ENCODE measurements around the gene TGFBI.

Gene TGFBI

DNA sequence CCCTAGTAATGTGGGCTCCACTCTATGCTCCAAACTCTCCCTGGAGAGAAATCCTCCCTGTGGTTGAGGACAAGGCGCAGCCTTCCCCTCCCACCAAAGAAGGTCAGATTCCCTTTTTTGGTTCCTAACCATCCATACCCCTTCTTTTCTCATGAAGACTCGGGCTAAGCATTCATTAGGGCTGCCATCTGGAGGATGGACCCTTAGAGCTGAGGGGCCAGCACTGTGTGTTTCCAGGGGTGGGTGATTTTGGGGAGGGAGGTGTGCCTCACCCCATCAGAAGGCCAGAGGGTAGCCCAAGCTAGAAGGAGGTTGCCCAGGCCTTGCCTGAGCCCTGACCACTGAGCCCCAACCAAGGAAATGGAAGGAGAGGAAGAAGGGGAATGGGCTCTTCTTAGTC lies 36.8 kb downstream of the TGFBI start:
- Histone ChIP-seq H2AFZ (ENCODE audit: low read length) (no peak overlapping the region), H2AK5ac (ENCODE audit: low read depth, low read length) (no peak overlapping the region), H3K27ac (replicated peaks; ENCODE audit: low read length) (no peak overlapping the region), H3K14ac (ENCODE audit: low read length) (no peak overlapping the region), H3K9ac (ENCODE audit: low read depth, low read length, poor library complexity) (no peak overlapping the region), H3K4me1 (ENCODE audit: control insufficient read depth in 2 of 2, insufficient read depth in 1 of 2, low read depth in 1 of 2, low read length in 2 of 2) (no peaks in the 10 kb centered on the region), H2BK120ac (ENCODE audit: low read depth, low read length) (no peak overlapping the region), H4K8ac (ENCODE audit: low read depth, low read length) (no peak overlapping the region), H2BK5ac (ENCODE audit: low read length) (no peak overlapping the region), H3K9me3 (replicated peaks in 1 of 2; ENCODE audit: control insufficient read depth in 2 of 2, insufficient read depth in 1 of 2, low read depth in 1 of 2, low read length in 2 of 2) (peaks cover 0 to 4% of the 10 kb centered on the region in 2 donors), H3K4me2 (ENCODE audit: insufficient read depth, low read length, poor library complexity, severe bottlenecking) (no peak overlapping the region), H3K4ac (ENCODE audit: low read length) (no peak overlapping the region), H3K4me3 (ENCODE audit: low read length in 2 of 2) (no peak overlapping the region), H2BK15ac (ENCODE audit: low read length) (no peak overlapping the region), H3K23ac (ENCODE audit: low read depth, low read length, poor library complexity) (no peak overlapping the region), H3K79me1 (ENCODE audit: low read depth, low read length) (no peaks in the 10 kb centered on the region), H2BK12ac (ENCODE audit: low read length) (no peak overlapping the region), H4K91ac (ENCODE audit: low read depth, low read length, poor library complexity) (no peak overlapping the region), H3K18ac (ENCODE audit: low read length) (no peak overlapping the region), H3K36me3 (replicated peaks in 1 of 2; ENCODE audit: control insufficient read depth in 2 of 2, insufficient read depth in 2 of 2, low read length in 2 of 2) (no peaks in the 10 kb centered on the region), H3K27me3 (ENCODE audit: control insufficient read depth in 3 of 3, insufficient read depth in 3 of 3, low read depth in 1 of 3, low read length in 3 of 3) (no peaks in the 10 kb centered on the region)
- no peak for DNase-seq (ENCODE audit: low spot score)
- WGBS, 2 donors (ENCODE audit: extremely low coverage in 2 of 2, insufficient read length in 2 of 2, insufficient replicate concordance in 1 of 2): no CpG with 5 or more reads among the region's 2 CpGs

DNA sequence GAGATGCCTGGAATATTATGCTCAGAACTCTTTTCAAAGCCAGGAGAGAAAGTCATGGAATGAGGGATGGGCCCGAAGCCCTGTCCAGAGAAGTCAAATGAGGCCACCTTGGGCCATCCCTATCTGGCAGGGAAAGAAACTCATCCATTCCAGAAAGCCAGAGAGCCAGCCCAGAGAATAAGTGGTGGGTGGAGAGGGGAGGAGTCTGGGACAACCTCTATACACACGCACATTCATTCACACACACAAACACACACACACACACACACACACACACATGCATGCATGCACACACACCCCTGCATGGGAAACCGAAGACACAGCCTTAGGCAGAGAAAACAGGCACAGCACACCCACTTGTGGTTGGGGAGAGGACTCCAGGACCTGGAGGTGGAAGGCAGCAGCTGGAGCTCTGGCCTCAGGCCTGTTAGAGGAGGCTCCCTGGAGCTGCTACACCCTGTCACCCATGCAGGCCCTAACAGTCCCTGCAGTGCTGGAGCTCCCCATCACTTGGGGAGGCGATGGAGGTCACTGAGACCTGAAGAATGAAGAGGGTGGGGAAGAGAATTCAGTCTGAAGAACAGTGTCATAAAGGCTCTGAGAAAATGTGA lies 38.0 kb downstream of the TGFBI start:
- no CpG with 5 or more reads among the region's 4 CpGs for WGBS, 2 donors (ENCODE audit: extremely low coverage in 2 of 2, insufficient read length in 2 of 2, insufficient replicate concordance in 1 of 2)
- Histone ChIP-seq H3K14ac (ENCODE audit: low read length) (no peak overlapping the region), H3K36me3 (replicated peaks in 1 of 2; ENCODE audit: control insufficient read depth in 2 of 2, insufficient read depth in 2 of 2, low read length in 2 of 2) (no peaks in the 10 kb centered on the region), H3K18ac (ENCODE audit: low read length) (peak overlapping the region; percentile 74), H3K23ac (ENCODE audit: low read depth, low read length, poor library complexity) (no peak overlapping the region), H2AK5ac (ENCODE audit: low read depth, low read length) (no peak overlapping the region), H2AFZ (ENCODE audit: low read length) (no peak overlapping the region), H2BK12ac (ENCODE audit: low read length) (no peak overlapping the region), H4K91ac (ENCODE audit: low read depth, low read length, poor library complexity) (no peak overlapping the region), H3K79me1 (ENCODE audit: low read depth, low read length) (no peaks in the 10 kb centered on the region), H3K4me2 (ENCODE audit: insufficient read depth, low read length, poor library complexity, severe bottlenecking) (no peak overlapping the region), H3K4ac (ENCODE audit: low read length) (no peak overlapping the region), H3K27me3 (ENCODE audit: control insufficient read depth in 3 of 3, insufficient read depth in 3 of 3, low read depth in 1 of 3, low read length in 3 of 3) (peaks cover 0 to 2% (median 0%) of the 10 kb centered on the region in 3 experiments), H3K9me3 (replicated peaks in 1 of 2; ENCODE audit: control insufficient read depth in 2 of 2, insufficient read depth in 1 of 2, low read depth in 1 of 2, low read length in 2 of 2) (peaks cover 0 to 4% of the 10 kb centered on the region in 2 donors), H2BK15ac (ENCODE audit: low read length) (no peak overlapping the region), H3K4me3 (ENCODE audit: low read length in 2 of 2) (no peak overlapping the region), H3K27ac (replicated peaks; ENCODE audit: low read length) (no peak overlapping the region), H2BK120ac (ENCODE audit: low read depth, low read length) (no peak overlapping the region), H4K8ac (ENCODE audit: low read depth, low read length) (no peak overlapping the region), H3K4me1 (ENCODE audit: control insufficient read depth in 2 of 2, insufficient read depth in 1 of 2, low read depth in 1 of 2, low read length in 2 of 2) (no peaks in the 10 kb centered on the region), H3K9ac (ENCODE audit: low read depth, low read length, poor library complexity) (no peak overlapping the region), H2BK5ac (ENCODE audit: low read length) (no peak overlapping the region)
- no peak for DNase-seq (ENCODE audit: low spot score)

DNA sequence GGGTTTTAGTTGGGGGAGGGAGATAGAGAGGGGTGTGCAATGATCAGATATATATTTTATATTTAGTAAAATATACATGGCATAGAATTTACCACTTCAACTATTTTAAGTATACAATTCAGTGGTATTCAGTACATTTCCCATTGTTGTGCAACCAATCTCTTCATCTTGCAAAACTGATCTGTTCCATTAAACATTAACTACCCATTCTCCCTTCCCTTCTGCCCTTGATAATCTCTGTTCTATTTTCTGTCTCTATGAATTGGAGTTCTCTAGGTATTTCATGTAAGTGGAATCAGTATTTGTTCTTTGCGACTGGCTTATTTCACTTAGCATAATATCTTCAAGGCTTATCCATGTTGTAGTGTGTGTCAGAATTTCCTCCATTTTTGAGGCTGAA lies 38.6 kb downstream of the TGFBI start:
- Histone ChIP-seq H2BK15ac (ENCODE audit: low read length) (no peak overlapping the region), H3K36me3 (replicated peaks in 1 of 2; ENCODE audit: control insufficient read depth in 2 of 2, insufficient read depth in 2 of 2, low read length in 2 of 2) (no peaks in the 10 kb centered on the region), H3K27me3 (ENCODE audit: control insufficient read depth in 3 of 3, insufficient read depth in 3 of 3, low read depth in 1 of 3, low read length in 3 of 3) (peaks cover 0 to 6% (median 0%) of the 10 kb centered on the region in 3 experiments), H3K14ac (ENCODE audit: low read length) (no peak overlapping the region), H2BK12ac (ENCODE audit: low read length) (no peak overlapping the region), H4K8ac (ENCODE audit: low read depth, low read length) (no peak overlapping the region), H3K4me3 (ENCODE audit: low read length in 2 of 2) (no peak overlapping the region), H3K9ac (ENCODE audit: low read depth, low read length, poor library complexity) (no peak overlapping the region), H4K91ac (ENCODE audit: low read depth, low read length, poor library complexity) (no peak overlapping the region), H2AK5ac (ENCODE audit: low read depth, low read length) (no peak overlapping the region), H3K27ac (replicated peaks; ENCODE audit: low read length) (no peak overlapping the region), H2BK5ac (ENCODE audit: low read length) (no peak overlapping the region), H3K18ac (ENCODE audit: low read length) (no peak overlapping the region), H3K4me2 (ENCODE audit: insufficient read depth, low read length, poor library complexity, severe bottlenecking) (no peak overlapping the region), H3K23ac (ENCODE audit: low read depth, low read length, poor library complexity) (no peak overlapping the region), H3K4ac (ENCODE audit: low read length) (no peak overlapping the region), H2AFZ (ENCODE audit: low read length) (no peak overlapping the region), H2BK120ac (ENCODE audit: low read depth, low read length) (no peak overlapping the region), H3K9me3 (replicated peaks in 1 of 2; ENCODE audit: control insufficient read depth in 2 of 2, insufficient read depth in 1 of 2, low read depth in 1 of 2, low read length in 2 of 2) (peaks cover 0 to 4% of the 10 kb centered on the region in 2 donors), H3K4me1 (ENCODE audit: control insufficient read depth in 2 of 2, insufficient read depth in 1 of 2, low read depth in 1 of 2, low read length in 2 of 2) (peaks cover 0 to 2% of the 10 kb centered on the region in 2 donors), H3K79me1 (ENCODE audit: low read depth, low read length) (no peaks in the 10 kb centered on the region)
- WGBS, 2 donors (ENCODE audit: extremely low coverage in 2 of 2, insufficient read length in 2 of 2, insufficient replicate concordance in 1 of 2): no CpG with 5 or more reads among the region's 1 CpG
- DNase-seq (ENCODE audit: low spot score): no peak

DNA sequence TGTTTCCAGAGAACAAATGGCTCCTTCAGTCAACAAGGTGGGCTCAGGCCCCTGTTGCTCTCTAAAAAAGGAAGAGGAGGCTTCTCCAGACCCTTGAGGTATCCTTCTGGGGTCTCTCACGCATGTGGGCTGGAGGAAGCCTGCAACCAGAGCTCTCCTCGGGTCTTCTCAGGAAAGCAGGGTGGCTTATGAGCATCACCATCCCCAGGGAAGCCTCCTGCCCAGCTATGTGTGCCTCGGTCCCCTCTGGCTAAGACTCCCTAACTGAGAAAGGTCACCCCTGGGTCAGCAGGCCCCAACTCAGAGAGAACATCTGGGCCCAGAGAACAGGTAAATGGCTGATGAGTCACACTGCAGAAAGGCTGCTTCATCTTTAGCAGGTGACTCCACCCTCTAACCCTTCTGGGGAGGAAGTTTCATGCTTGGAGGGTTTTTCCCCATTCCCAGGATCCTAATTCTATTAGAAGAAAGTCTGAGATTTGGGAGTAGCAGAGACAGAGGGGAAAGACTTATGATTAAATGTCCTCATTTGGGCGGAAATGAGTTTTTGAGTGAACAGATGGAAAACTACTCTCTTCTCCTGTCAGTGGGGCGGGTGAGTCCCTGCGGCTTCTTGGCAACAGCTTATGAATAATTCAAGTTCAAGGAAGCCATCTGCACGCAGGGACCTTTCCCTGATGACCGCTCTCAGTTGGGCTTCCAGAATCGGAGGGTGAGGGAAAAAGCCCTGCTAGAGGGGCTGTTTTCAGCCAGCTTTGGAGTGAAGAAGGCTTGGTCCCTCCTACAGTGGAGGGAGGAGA lies 41.9 kb downstream of the TGFBI start:
- no peak overlapping the region for H3K27ac ChIP-seq (replicated peaks; ENCODE audit: low read length)
- no peak overlapping the region for H3K4me3 ChIP-seq (ENCODE audit: low read length in 2 of 2)
- H2AFZ ChIP-seq (ENCODE audit: low read length): no peak overlapping the region
- H4K91ac ChIP-seq (ENCODE audit: low read depth, low read length, poor library complexity): no peak overlapping the region
- peaks cover 2% of the 10 kb centered on the region for H3K79me1 ChIP-seq (ENCODE audit: low read depth, low read length)
- no peaks in the 10 kb centered on the region for H3K36me3 ChIP-seq (replicated peaks in 1 of 2; ENCODE audit: control insufficient read depth in 2 of 2, insufficient read depth in 2 of 2, low read length in 2 of 2)
- no peak overlapping the region for H3K4me2 ChIP-seq (ENCODE audit: insufficient read depth, low read length, poor library complexity, severe bottlenecking)
- DNase-seq (ENCODE audit: low spot score): no peak
- H4K8ac ChIP-seq (ENCODE audit: low read depth, low read length): no peak overlapping the region
- no peak overlapping the region for H2BK15ac ChIP-seq (ENCODE audit: low read length)
- no peak overlapping the region for H2AK5ac ChIP-seq (ENCODE audit: low read depth, low read length)
- no peak overlapping the region for H2BK5ac ChIP-seq (ENCODE audit: low read length)
- H3K14ac ChIP-seq (ENCODE audit: low read length): no peak overlapping the region
- no CpG with 5 or more reads among the region's 9 CpGs for WGBS, 2 donors (ENCODE audit: extremely low coverage in 2 of 2, insufficient read length in 2 of 2, insufficient replicate concordance in 1 of 2)
- no peak overlapping the region for H2BK120ac ChIP-seq (ENCODE audit: low read depth, low read length)
- no peak overlapping the region for H2BK12ac ChIP-seq (ENCODE audit: low read length)
- peaks cover 0 to 4% of the 10 kb centered on the region in 2 donors for H3K9me3 ChIP-seq (replicated peaks in 1 of 2; ENCODE audit: control insufficient read depth in 2 of 2, insufficient read depth in 1 of 2, low read depth in 1 of 2, low read length in 2 of 2)
- no peak overlapping the region for H3K18ac ChIP-seq (ENCODE audit: low read length)
- H3K4ac ChIP-seq (ENCODE audit: low read length): no peak overlapping the region
- H3K27me3 ChIP-seq (ENCODE audit: control insufficient read depth in 3 of 3, insufficient read depth in 3 of 3, low read depth in 1 of 3, low read length in 3 of 3): peaks cover 0 to 11% (median 0%) of the 10 kb centered on the region in 3 experiments
- H3K9ac ChIP-seq (ENCODE audit: low read depth, low read length, poor library complexity): no peak overlapping the region
- no peak overlapping the region for H3K23ac ChIP-seq (ENCODE audit: low read depth, low read length, poor library complexity)
- H3K4me1 ChIP-seq (ENCODE audit: control insufficient read depth in 2 of 2, insufficient read depth in 1 of 2, low read depth in 1 of 2, low read length in 2 of 2): peaks cover 0 to 2% of the 10 kb centered on the region in 2 donors
